Testis (tissue), 3 donors: ENCODE measurements around the gene HSPB2. TPM values are rescaled to one million over a fixed set of nuclear protein-coding genes. Genes with fewer than 3 reads are reported as not detected.
A peak's percentile ranks its signal among the peaks of the same experiment; 100 is the strongest.

Experiments
- DNase-seq: peaks from one replicate; pipeline ENCODE4 v3.0.0-alpha.2; 2019
- H3K27ac ChIP-seq, 2 donors: fragments of 200-600 bp; sonication (generic); one replicate each; pipeline ENCODE4 v1.5.1; 2019
- H3K27me3 ChIP-seq: fragments of 200-600 bp; sonication (generic); one replicate; pipeline ENCODE4 v1.5.1; 2019
- H3K36me3 ChIP-seq: fragments of 200-600 bp; sonication (generic); one replicate; pipeline ENCODE4 v1.5.1; 2017; ENCODE audit warnings: low read depth; ENCODE audit errors: missing control alignments
- H3K4me1 ChIP-seq: fragments of 200-600 bp; sonication (generic); one replicate; pipeline ENCODE4 v1.5.1; 2019
- H3K4me3 ChIP-seq, 2 donors: fragments of 200-600 bp; sonication (generic); one replicate each; pipeline ENCODE4 v1.5.1; 2017 to 2019
- H3K9me3 ChIP-seq: fragments of 200-600 bp; sonication (generic); one replicate; pipeline ENCODE4 v1.5.1; 2017
- POLR2A ChIP-seq: fragments of 450-650 bp; IDR thresholded peaks from one replicate; pipeline ENCODE4 v1.6.1; 2017; ENCODE audit warnings: antibody characterized with exemption, mild to moderate bottlenecking, moderate library complexity
- WGBS, 2 donors: methylation state at CpG; one replicate each; pipeline ENCODE4 v1.1.5; 2018; 5-methylcytosine and 5-hydroxymethylcytosine counted together
- intact Hi-C: fragments of 100-400 bp; cut with DNase I; formaldehyde crosslinking; loops from one replicate; pipeline ENCODE4 v1.15.1; 2023; ENCODE audit warnings: low total_unique reads
- polyA plus RNA-seq: library from polyadenylated mRNA; stranded (reverse); fragments of 350-450 nt; fragmentation: Illumina TruSeq; extraction: RNeasy Lipid Tissue Mini Kit (QIAGEN cat#74804); gene quantifications from one replicate; pipeline ENCODE4 v1.2.3, GENCODE V29; 2014; ENCODE audit warnings: low read depth, low replicate concordance; ENCODE audit not compliant: insufficient read depth
- total RNA-seq, 2 donors: library from RNA; depleted of rRNA; stranded (reverse); fragments of >200 nt; gene quantifications; one replicate each; pipeline ENCODE4 v1.2.3, GENCODE V29; 2016
- TF ChIP-seq, protein P1 (sequence below), 3 experiments: fragments of 450-650 bp in 2 of 3; fragments of 200-600 bp in 1 of 3; sonication (generic) in 1 of 3; IDR thresholded peaks; one replicate each; pipeline ENCODE4 v1.5.1; 2016 to 2019; ENCODE audit warnings: antibody characterized with exemption in 3 of 3, mild to moderate bottlenecking in 2 of 3, moderate library complexity in 1 of 3

HSPB2 gene
- total and polyA plus RNA-seq, 3 donors from 2014 or later, result 6.0 TPM; not detected in 2

- Histone ChIP-seq H3K4me1 (peaks cover 21% of the 10 kb centered on the region), H3K27ac (peak within 1 kb of the TSS; percentile 90)
- intact Hi-C loops, result no loop called here
Measured at GRCh38 chr11:111911563-111912401, 752 bp upstream of the HSPB2 start, which contains the start of gene CRYAB. CRYAB (minus strand) TSS chr11:111911770; CDS start chr11:111911724, 46 bp downstream.

DNA sequence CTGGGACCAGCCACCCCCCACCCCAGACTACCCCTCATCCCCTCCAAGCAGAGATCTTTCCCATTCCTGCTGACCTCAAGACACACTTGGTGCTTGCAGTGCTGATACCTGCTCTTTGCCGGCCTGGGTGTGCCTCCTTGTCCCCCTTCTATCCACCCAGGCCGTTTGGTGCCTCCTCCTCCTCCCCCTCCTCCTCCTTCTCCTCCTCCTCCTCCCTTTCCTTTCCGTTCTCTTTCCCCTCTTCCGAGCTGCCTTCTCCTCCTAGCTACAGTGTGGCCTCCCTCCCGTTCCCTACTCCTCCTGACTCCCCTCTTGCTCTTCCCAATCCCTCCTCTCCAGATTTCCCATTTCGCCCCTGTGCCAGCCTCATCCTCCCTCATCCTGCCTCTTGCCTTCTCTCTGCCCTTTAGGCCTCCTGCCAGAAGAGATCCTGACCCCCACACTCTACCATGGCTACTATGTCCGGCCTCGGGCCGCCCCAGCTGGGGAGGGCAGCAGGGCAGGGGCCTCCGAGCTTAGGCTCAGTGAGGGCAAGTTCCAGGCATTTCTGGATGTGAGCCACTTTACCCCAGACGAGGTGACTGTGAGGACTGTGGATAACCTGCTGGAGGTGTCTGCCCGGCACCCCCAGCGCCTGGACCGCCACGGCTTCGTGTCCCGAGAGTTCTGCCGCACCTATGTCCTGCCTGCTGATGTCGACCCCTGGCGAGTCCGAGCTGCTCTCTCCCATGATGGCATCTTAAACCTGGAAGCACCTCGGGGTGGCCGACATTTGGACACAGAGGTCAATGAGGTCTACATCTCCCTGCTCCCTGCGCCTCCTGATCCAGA is 712 bp downstream of the HSPB2 start:
- intact Hi-C loops, result no loop called here
- peaks cover 21% of the 10 kb centered on the region for H3K4me1 ChIP-seq
- no peak for DNase-seq

More at GRCh38 chr11:111911563-111912401, 752 bp upstream of the HSPB2 start, which contains the start of gene CRYAB:
- WGBS, 2 donors, result 40 to 50% methylated on average over 13 to 17 of the region's 17 CpGs
- Histone ChIP-seq H3K27me3 (no peaks in the 10 kb centered on the region), H3K4me3 (peak within 1 kb of the TSS; percentile 57 to 58), H3K9me3 (no peaks in the 10 kb centered on the region), H3K36me3 (no peaks in the 10 kb centered on the region)
- DNase-seq, result peak; percentile 84
- TF ChIP-seq, protein P1, sequence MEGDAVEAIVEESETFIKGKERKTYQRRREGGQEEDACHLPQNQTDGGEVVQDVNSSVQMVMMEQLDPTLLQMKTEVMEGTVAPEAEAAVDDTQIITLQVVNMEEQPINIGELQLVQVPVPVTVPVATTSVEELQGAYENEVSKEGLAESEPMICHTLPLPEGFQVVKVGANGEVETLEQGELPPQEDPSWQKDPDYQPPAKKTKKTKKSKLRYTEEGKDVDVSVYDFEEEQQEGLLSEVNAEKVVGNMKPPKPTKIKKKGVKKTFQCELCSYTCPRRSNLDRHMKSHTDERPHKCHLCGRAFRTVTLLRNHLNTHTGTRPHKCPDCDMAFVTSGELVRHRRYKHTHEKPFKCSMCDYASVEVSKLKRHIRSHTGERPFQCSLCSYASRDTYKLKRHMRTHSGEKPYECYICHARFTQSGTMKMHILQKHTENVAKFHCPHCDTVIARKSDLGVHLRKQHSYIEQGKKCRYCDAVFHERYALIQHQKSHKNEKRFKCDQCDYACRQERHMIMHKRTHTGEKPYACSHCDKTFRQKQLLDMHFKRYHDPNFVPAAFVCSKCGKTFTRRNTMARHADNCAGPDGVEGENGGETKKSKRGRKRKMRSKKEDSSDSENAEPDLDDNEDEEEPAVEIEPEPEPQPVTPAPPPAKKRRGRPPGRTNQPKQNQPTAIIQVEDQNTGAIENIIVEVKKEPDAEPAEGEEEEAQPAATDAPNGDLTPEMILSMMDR (IDR thresholded peaks at IDR 0.05), result no peak
- TF ChIP-seq POLR2A, result no peak

GRCh38 chr11:111913997-111914396 is 1.5 kb downstream of the HSPB2 start:
- intact Hi-C loops, result no loop called here
- Histone ChIP-seq H3K9me3 (no peaks in the 10 kb centered on the region), H3K4me3 (peak overlapping the region in 1 of 2 donors; percentile 58), H3K27ac (peak overlapping the region; percentile 90), H3K27me3 (no peaks in the 10 kb centered on the region), H3K36me3 (no peaks in the 10 kb centered on the region), H3K4me1 (peaks cover 21% of the 10 kb centered on the region)
- TF ChIP-seq POLR2A, result no peak
- TF ChIP-seq, protein P1 (IDR thresholded peaks at IDR 0.05), result no peak
- whole genome bisulfite sequencing, 2 donors, result 0 to 28% methylated on average over 1 to 4 of the region's 4 CpGs
- peak; percentile 61 for DNase-seq

More for the DNA sequence above, 712 bp downstream of the HSPB2 start:
- Histone ChIP-seq H3K9me3 (no peaks in the 10 kb centered on the region), H3K36me3 (no peaks in the 10 kb centered on the region), H3K27me3 (no peaks in the 10 kb centered on the region), H3K4me3 (peak overlapping the region; percentile 57 to 58), H3K27ac (peak overlapping the region; percentile 90)
- TF ChIP-seq, protein P1 (IDR thresholded peaks at IDR 0.05), result no peak
- TF ChIP-seq POLR2A, result no peak
- 16 to 54% methylated on average over 13 to 23 of the region's 24 CpGs for WGBS, 2 donors

- Histone ChIP-seq H3K4me3 (no peak overlapping the region), H3K36me3 (no peaks in the 10 kb centered on the region), H3K27ac (no peak overlapping the region), H3K9me3 (no peaks in the 10 kb centered on the region), H3K4me1 (peaks cover 12% of the 10 kb centered on the region), H3K27me3 (no peaks in the 10 kb centered on the region)
- WGBS, 2 donors, result 92 to 100% methylated on average over 1 of the region's 1 CpG
- no peak for TF ChIP-seq POLR2A
- TF ChIP-seq, protein P1 (IDR thresholded peaks at IDR 0.05), result no peak
- DNase-seq, result no peak
- intact Hi-C loops, result no loop called here
Measured at GRCh38 chr11:111916768-111917167, 4.2 kb downstream of the HSPB2 start.
